ENCODE results near the gene UNC80.

DNA sequence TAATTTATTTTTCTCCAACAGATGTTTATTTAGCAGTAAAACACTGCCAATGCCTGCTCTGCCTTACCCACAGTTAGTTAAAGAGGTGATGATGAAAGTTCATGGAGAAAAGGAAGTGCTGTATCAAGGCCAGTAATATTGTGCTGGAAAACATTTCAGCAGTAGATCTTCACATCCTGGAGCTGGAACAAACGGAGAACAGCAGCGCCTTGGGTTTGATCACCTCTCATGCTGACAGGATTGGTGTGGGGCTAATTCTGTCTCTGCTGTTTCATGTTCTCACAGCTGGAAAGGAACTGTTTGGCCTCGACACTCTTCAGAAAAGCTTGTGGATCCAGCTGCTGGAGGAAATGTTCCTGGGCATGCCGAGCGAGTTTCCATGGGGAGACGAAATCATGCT lies 169.3 kb downstream of the UNC80 start:
- TF ChIP-seq, protein P1, sequence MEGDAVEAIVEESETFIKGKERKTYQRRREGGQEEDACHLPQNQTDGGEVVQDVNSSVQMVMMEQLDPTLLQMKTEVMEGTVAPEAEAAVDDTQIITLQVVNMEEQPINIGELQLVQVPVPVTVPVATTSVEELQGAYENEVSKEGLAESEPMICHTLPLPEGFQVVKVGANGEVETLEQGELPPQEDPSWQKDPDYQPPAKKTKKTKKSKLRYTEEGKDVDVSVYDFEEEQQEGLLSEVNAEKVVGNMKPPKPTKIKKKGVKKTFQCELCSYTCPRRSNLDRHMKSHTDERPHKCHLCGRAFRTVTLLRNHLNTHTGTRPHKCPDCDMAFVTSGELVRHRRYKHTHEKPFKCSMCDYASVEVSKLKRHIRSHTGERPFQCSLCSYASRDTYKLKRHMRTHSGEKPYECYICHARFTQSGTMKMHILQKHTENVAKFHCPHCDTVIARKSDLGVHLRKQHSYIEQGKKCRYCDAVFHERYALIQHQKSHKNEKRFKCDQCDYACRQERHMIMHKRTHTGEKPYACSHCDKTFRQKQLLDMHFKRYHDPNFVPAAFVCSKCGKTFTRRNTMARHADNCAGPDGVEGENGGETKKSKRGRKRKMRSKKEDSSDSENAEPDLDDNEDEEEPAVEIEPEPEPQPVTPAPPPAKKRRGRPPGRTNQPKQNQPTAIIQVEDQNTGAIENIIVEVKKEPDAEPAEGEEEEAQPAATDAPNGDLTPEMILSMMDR (IDR thresholded peaks at IDR 0.05) = no peak
- no peak for TF ChIP-seq POLR2A (IDR thresholded peaks at IDR 0.05)

Measured in ovary (tissue), 3 donors.